GM12891 (cell line): ENCODE results near the gene RRP1B.

ENCODE experiments used
- DNase-seq: peaks from one replicate; pipeline ENCODE4 v3.0.0; 2011; ENCODE audit warnings: low spot score; ENCODE audit not compliant: insufficient read length
- FAIRE-seq: peaks from 2 replicates; lab custom pipeline; 2011; peaks lifted over from hg19 to GRCh38; lab: Jason Lieb, UNC
- PAX5 ChIP-seq: IDR thresholded peaks from 2 replicates; pipeline ENCODE4 v1.6.1; 2011; ENCODE audit warnings: low read length, moderate library complexity, mild to moderate bottlenecking; ENCODE audit not compliant: insufficient read depth, severe bottlenecking
- POLR2A ChIP-seq: IDR thresholded peaks from 2 replicates; pipeline ENCODE4 v1.6.1; 2011; ENCODE audit warnings: low read depth, low read length, control low read depth
- POLR2AphosphoS5 ChIP-seq: IDR thresholded peaks from 2 replicates; pipeline ENCODE4 v1.6.1; 2011; ENCODE audit warnings: low read depth, low read length, control low read depth
- POU2F2 ChIP-seq: IDR thresholded peaks from 2 replicates; pipeline ENCODE4 v1.6.1; 2011; ENCODE audit warnings: low read depth, mild to moderate bottlenecking, control low read depth, low read length, moderate library complexity
- SPI1 ChIP-seq: IDR thresholded peaks from 2 replicates; pipeline ENCODE4 v1.6.1; 2011; ENCODE audit warnings: low read depth, low read length, control low read depth
- TAF1 ChIP-seq: IDR thresholded peaks from 2 replicates; pipeline ENCODE4 v1.6.1; 2011; ENCODE audit warnings: low read depth, low read length, control low read depth

Gene RRP1B

GRCh38 chr21:43652616-43653015 is 6.7 kb upstream of the RRP1B start:
- DNase-seq (no peak), FAIRE-seq (no peak)
- TF ChIP-seq POU2F2 (no peak), PAX5 (no peak), POLR2AphosphoS5 (no peak)

DNA sequence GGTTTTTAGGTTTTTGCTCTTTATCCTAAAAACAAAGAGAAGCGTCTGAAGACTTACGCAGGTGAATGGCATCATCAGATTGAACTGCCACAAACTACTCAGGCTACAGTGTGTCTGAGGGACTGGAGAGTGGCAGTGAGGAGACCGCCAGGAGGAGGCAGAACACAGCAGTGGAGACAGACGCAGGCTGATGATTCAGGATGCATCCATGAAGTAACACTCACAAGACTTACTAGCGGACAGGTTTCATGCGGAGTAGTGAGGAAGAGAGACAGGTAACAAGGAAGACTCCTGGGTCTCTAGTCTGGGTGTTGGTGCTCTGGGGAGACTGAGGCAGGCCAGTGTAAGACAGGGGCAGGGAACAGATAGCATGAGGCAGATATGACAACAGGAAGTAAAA is 5.7 kb upstream of the RRP1B start:
- FAIRE-seq (no peak), DNase-seq (no peak)
- TF ChIP-seq PAX5 (no peak), TAF1 (no peak), POU2F2 (no peak)

- TF ChIP-seq POU2F2: no peak
- no peak for TF ChIP-seq TAF1
- no peak for TF ChIP-seq PAX5
- TF ChIP-seq POLR2AphosphoS5: no peak
- DNase-seq: no peak
- FAIRE-seq: no peak
Observed at GRCh38 chr21:43654806-43655489, 4.4 kb upstream of the RRP1B start.

- FAIRE-seq: no peak
- TF ChIP-seq TAF1 (no peak), POU2F2 (no peak), POLR2AphosphoS5 (no peak), POLR2A (no peak), SPI1 (no peak), PAX5 (no peak)
- no peak for DNase-seq
Observed at GRCh38 chr21:43657355-43658087, 1.8 kb upstream of the RRP1B start.

DNA sequence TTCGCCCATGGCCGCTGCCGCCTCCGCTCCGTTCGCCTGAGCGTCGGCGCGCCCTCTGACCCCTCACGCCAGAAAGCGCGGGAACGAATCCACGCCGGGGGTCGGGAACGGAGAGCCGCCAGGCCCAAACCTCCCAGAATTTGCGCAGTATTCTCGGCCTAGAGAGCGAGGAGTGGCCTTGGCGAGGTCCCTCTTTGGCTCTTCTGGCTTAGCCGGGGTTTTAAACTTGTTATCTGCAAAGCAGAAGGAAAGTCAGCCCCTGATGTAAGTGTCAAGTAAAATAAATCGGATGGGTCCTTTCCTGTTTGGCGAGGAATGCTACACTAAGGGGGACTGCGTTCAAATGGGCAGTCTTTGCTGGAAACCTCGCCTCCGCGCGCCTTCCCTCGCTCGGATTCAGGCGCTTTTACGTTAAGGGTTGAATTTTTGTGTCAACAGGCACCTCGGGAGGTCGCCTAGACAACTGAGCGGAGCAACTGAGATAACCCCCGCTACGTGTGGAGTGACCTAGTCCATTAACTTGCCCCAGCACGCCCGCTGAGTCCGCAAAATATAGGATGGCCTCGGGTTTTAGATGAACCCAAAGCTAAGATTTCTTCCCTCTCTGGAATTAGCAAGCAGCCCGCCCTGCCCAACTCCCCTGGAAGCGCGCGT is 1.1 kb upstream of the RRP1B start:
- DNase-seq (no peak), FAIRE-seq (no peak)
- no peak for TF ChIP-seq POLR2A
- no peak for TF ChIP-seq PAX5
- no peak for TF ChIP-seq POU2F2
- no peak for TF ChIP-seq TAF1
- TF ChIP-seq POLR2AphosphoS5: no peak
- no peak for TF ChIP-seq SPI1

- DNase-seq: no peak
- no peak for FAIRE-seq
- TF ChIP-seq TAF1: no peak
- TF ChIP-seq POU2F2: no peak
- no peak for TF ChIP-seq PAX5
- TF ChIP-seq SPI1: no peak
- no peak for TF ChIP-seq POLR2A
- TF ChIP-seq POLR2AphosphoS5: no peak
Observed at GRCh38 chr21:43658769-43659135, 608 bp upstream of the RRP1B start.

- FAIRE-seq: no peak
Observed at GRCh38 chr21:43662286-43662685, 2.9 kb downstream of the RRP1B start.

DNA sequence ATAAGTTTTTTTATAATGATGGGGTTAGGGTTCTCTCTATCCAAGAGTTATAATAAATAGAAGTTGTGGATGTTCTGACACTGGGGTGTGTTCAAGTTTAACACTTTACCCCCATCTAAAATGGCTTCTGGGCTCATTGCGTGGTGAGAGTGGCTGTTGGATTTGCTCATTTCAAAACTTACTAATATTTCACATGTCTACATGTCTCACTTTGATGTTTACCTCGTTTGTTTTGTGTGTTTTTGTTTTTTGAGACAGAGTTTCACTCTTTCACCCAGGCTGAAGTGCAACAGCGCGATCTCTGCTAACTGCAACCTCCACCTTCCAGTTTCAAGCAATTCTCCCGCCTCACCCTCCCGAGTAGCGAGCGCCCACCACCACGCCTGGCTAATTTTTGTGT is 3.7 kb downstream of the RRP1B start:
- FAIRE-seq: no peak
- no peak for DNase-seq
- TF ChIP-seq SPI1 (no peak), TAF1 (no peak), PAX5 (no peak), POLR2A (no peak), POLR2AphosphoS5 (no peak), POU2F2 (no peak)

More at GRCh38 chr21:43662286-43662685, 2.9 kb downstream of the RRP1B start:
- no peak for DNase-seq
- no peak for TF ChIP-seq POLR2A
- TF ChIP-seq TAF1: no peak
- TF ChIP-seq POU2F2: no peak
- TF ChIP-seq POLR2AphosphoS5: no peak
- TF ChIP-seq PAX5: no peak
- TF ChIP-seq SPI1: no peak

DNA sequence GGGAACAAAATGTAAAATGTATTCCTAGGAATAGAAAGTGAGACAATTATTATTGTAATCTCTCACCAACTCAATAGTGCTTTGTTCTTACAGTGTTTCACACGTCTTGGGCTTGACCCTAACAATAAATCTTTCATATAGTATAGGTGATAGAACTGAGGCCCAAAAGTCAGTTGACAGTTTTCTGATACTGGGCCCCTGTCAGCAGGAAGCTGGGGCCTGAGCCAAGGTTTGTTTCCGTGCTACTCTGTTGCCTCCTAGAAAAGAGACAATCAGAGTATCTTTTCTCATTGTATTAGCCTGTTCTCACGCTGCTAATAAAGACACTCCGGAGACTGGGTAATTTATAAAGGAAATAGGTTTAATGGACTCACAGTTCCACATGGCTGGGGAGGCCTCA is 5.0 kb downstream of the RRP1B start:
- FAIRE-seq: no peak
- TF ChIP-seq POU2F2: no peak
- TF ChIP-seq TAF1: no peak
- no peak for TF ChIP-seq SPI1
- TF ChIP-seq POLR2A: no peak
- TF ChIP-seq PAX5: no peak
- TF ChIP-seq POLR2AphosphoS5: no peak

More for the DNA sequence above, 5.0 kb downstream of the RRP1B start:
- no peak for DNase-seq
